Activated CD4-positive, alpha-beta T cell treated with anti-CD3 and anti-CD28 coated beads, Interleukin-2, amount 10 ng/mL, durations not matched to agents 7 days and 5 days (primary cell): ENCODE results near the gene PRMT3. TPM values are rescaled to one million over a fixed set of nuclear protein-coding genes. Genes with fewer than 3 reads are reported as not detected.

Experiments used
- CTCF ChIA-PET: fragments of 350-600 bp; sonication (Branson Sonifier 250); formaldehyde crosslinking; loops from one replicate; lab custom pipeline; 2021; ENCODE audit warnings: antibody characterized with exemption; lab: Charles Lee
- POLR2A ChIA-PET: fragments of 350-600 bp; sonication (Branson Sonifier 250); formaldehyde crosslinking; loops from one replicate; lab custom pipeline; 2021; ENCODE audit warnings: antibody characterized with exemption; lab: Charles Lee
- DNase-seq: peaks from one replicate; pipeline ENCODE4 v3.0.0-alpha.2; 2020
- H3K27ac Mint-ChIP-seq: one replicate; pipeline ENCODE4 v1.8.0; 2021; ENCODE audit warnings: mild to moderate bottlenecking, moderate library complexity, mixed read lengths
- H3K27me3 Mint-ChIP-seq: one replicate; pipeline ENCODE4 v1.8.0; 2021; ENCODE audit warnings: mixed read lengths
- H3K36me3 Mint-ChIP-seq: one replicate; pipeline ENCODE4 v1.8.0; 2021; ENCODE audit warnings: low read depth, mixed read lengths
- H3K4me1 Mint-ChIP-seq: one replicate; pipeline ENCODE4 v1.8.0; 2021; ENCODE audit warnings: mixed read lengths
- H3K4me3 Mint-ChIP-seq: one replicate; pipeline ENCODE4 v1.8.0; 2021; ENCODE audit warnings: mild to moderate bottlenecking, moderate library complexity, mixed read lengths
- H3K9me3 Mint-ChIP-seq: one replicate; pipeline ENCODE4 v1.8.0; 2021; ENCODE audit warnings: mixed read lengths
- total RNA-seq, 2 experiments: library from RNA; stranded (reverse); gene quantifications; one replicate each; pipeline ENCODE4 v1.2.3, GENCODE V29; 2021

PRMT3 gene
- total RNA-seq, 2 experiments from 2014 or later: 16.9 to 18.5 TPM

DNA sequence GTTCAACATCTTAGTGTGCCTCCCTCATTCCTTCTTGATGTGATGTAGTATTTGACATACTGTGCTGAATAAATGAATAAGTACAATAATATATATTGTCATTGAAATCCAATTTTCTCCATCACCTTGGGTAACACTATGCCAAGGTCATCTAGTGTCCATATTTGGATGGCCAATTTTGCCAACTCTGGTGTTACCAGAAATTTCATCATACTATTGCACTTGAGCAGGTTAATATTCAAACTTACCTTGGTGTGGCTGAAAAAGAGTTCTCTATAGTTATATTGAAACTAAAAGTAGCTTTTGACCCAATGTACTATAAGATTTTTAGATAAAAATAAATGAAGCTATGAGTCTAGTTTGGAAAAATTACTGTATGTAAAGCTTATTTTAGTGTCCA is 113.7 kb downstream of the PRMT3 start:
- Mint-ChIP-seq H3K4me1 (peaks cover 1% of the 10 kb centered on the region), H3K4me3 (no peak overlapping the region), H3K27me3 (no peaks in the 10 kb centered on the region), H3K27ac (no peak overlapping the region), H3K36me3 (peaks cover 16% of the 10 kb centered on the region), H3K9me3 (no peaks in the 10 kb centered on the region)
- no peak for DNase-seq
- POLR2A ChIA-PET: no interaction called here
- CTCF ChIA-PET: interaction anchor here (0.6 kb wide), 1 partner anchor 13 kb away, joined by 7 read pairs; no protein-coding TSS in a partner anchor

DNA sequence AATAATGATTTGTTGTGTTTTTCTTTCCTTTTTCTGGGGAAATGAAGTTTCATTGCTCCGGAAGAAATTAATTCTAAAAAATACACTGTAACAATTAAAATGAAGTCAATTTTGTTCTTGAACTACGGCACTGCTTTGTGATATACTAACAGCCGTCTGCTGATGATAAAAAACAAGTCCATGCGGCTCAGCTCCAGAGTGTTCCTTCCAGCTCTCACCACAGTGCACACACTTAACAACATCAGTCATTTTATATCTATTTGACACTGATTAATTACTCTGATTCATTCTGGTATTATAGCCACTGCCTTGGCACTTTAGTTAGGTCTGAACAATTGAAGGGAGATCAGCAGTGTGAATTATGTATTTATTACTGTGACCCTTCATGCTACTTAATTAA is 114.5 kb downstream of the PRMT3 start:
- H3K27ac Mint-ChIP-seq: no peak overlapping the region
- POLR2A ChIA-PET: no interaction called here
- CTCF ChIA-PET: no interaction called here
- no peak overlapping the region for H3K4me3 Mint-ChIP-seq
- H3K4me1 Mint-ChIP-seq: peaks cover 1% of the 10 kb centered on the region
- DNase-seq: no peak
- H3K36me3 Mint-ChIP-seq: peaks cover 15% of the 10 kb centered on the region
- no peaks in the 10 kb centered on the region for H3K27me3 Mint-ChIP-seq
- no peaks in the 10 kb centered on the region for H3K9me3 Mint-ChIP-seq

DNA sequence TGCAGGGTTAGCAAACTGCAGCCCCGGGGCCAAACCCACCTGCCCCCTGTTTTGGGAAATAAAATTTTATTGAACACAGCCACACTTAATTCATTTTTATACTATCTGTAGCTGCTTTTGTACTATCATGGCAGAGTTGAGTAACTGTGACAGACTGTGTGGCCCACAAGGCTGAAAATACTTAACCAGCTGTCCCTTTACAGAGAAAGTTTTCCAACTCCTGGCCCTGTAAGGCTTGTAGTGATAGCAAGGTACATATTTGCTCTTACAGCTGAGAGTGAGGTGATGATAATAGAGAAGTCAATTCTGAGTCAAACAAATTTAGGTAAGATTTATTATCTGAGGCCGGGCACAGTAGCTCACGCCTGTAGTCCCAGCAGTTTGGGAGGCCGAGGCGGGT is 124.5 kb downstream of the PRMT3 start:
- Mint-ChIP-seq H3K27me3 (no peaks in the 10 kb centered on the region), H3K9me3 (no peaks in the 10 kb centered on the region), H3K27ac (no peak overlapping the region), H3K36me3 (peaks cover 7% of the 10 kb centered on the region), H3K4me1 (no peaks in the 10 kb centered on the region), H3K4me3 (no peak overlapping the region)
- CTCF ChIA-PET: interaction anchor here (1.3 kb wide), 1 partner anchor 13 kb away, joined by 3 read pairs; no protein-coding TSS in a partner anchor
- POLR2A ChIA-PET: no interaction called here
- no peak for DNase-seq

DNA sequence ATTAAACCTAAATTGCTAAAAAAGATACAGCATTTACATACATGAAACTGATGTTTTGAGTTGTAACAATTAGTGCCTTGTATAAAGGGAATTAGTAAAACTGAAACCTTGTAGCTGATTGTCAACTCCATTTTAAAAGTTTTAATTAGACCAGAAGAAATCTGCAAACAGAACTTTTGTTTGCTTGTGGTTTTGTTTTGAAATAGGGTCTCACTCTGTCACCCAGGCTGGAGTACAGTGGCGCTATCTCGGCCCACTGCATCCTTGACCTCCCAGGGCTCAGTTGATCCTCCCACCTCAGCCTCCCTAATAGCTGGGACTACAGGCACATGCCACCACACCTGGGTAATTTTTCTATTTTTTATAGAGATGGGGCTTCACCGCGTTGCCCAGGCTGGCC is 125.4 kb downstream of the PRMT3 start:
- ChIA-PET POLR2A (no interaction called here), CTCF (no interaction called here)
- Mint-ChIP-seq H3K27ac (no peak overlapping the region), H3K4me3 (no peak overlapping the region), H3K9me3 (no peaks in the 10 kb centered on the region), H3K4me1 (no peaks in the 10 kb centered on the region), H3K27me3 (no peaks in the 10 kb centered on the region), H3K36me3 (peaks cover 4% of the 10 kb centered on the region)
- no peak for DNase-seq

DNA sequence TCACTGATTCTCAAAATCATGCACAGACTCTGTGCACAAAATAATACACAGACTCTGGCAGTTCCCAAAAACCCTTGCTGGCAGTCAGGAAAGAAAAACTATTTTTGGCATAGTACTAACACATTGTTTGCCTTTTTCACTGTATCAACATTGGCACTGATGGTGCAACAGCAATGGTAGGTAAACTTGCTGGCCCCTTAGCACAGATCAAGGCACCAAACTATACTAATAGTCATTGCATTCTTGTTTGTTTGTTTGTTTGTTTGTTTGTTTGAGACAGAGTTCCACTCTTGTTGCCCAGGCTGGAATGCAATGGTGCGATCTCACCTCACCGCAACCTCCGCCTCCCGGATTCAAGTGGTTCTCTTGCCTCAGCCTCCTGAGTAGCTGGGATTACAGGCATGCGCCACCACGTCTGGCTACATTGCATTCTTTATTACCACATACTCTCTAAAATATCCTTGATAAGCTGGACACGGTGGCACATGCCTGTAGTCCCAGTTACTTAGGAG is 130.9 kb downstream of the PRMT3 start:
- Mint-ChIP-seq H3K27ac (no peak overlapping the region), H3K4me3 (no peak overlapping the region), H3K4me1 (no peaks in the 10 kb centered on the region), H3K27me3 (peaks cover 6% of the 10 kb centered on the region), H3K36me3 (no peaks in the 10 kb centered on the region), H3K9me3 (no peaks in the 10 kb centered on the region)
- CTCF ChIA-PET: interaction anchor here (1.2 kb wide), 1 partner anchor 14 kb away, joined by 4 read pairs; no protein-coding TSS in a partner anchor
- POLR2A ChIA-PET: no interaction called here
- no peak for DNase-seq

DNA sequence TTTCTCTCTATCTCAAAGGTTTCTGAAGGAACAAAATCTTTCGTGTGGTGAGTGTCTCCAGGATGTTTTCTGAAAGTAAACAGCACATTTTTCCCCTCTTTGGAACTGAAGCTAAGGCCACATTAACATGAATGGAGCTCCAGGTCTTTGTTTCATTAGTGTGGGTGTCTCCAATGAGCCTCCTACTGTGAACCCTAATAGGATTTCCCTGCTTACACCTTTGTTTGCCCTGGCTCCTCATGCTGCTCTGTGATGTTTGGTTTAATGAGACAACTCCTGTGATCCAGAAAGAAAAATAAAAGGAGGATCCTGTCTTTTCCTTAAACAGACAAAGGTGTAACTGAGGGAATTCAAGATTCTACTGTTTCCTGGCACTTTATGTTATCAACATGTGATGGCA is 135.0 kb downstream of the PRMT3 start:
- CTCF ChIA-PET: no interaction called here
- H3K4me3 Mint-ChIP-seq: no peak overlapping the region
- POLR2A ChIA-PET: no interaction called here
- no peaks in the 10 kb centered on the region for H3K9me3 Mint-ChIP-seq
- no peaks in the 10 kb centered on the region for H3K36me3 Mint-ChIP-seq
- H3K27ac Mint-ChIP-seq: no peak overlapping the region
- peaks cover 6% of the 10 kb centered on the region for H3K27me3 Mint-ChIP-seq
- no peaks in the 10 kb centered on the region for H3K4me1 Mint-ChIP-seq
- DNase-seq: no peak

DNA sequence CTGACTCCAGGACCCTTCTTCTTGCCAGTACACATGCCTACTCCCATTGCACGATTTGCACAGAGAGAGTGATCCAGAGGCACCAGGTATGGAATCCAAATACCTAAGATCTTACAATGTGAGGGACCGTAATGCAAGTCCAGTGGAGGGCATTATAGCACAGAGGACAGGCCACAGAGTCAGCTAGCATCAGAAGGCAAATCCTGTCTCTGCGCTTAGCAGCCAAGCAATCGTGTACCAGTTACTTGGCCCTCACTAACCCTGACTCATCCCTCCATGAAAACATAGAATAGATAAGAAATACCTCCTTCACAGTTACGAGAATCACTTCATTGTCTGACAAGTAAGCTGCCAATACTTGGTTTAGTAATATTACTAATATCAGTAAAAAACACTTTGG is 142.2 kb downstream of the PRMT3 start:
- no peak overlapping the region for H3K4me3 Mint-ChIP-seq
- H3K36me3 Mint-ChIP-seq: no peaks in the 10 kb centered on the region
- H3K27ac Mint-ChIP-seq: no peak overlapping the region
- H3K9me3 Mint-ChIP-seq: no peaks in the 10 kb centered on the region
- DNase-seq: no peak
- CTCF ChIA-PET: no interaction called here
- peaks cover 8% of the 10 kb centered on the region for H3K27me3 Mint-ChIP-seq
- POLR2A ChIA-PET: no interaction called here
- no peaks in the 10 kb centered on the region for H3K4me1 Mint-ChIP-seq

DNA sequence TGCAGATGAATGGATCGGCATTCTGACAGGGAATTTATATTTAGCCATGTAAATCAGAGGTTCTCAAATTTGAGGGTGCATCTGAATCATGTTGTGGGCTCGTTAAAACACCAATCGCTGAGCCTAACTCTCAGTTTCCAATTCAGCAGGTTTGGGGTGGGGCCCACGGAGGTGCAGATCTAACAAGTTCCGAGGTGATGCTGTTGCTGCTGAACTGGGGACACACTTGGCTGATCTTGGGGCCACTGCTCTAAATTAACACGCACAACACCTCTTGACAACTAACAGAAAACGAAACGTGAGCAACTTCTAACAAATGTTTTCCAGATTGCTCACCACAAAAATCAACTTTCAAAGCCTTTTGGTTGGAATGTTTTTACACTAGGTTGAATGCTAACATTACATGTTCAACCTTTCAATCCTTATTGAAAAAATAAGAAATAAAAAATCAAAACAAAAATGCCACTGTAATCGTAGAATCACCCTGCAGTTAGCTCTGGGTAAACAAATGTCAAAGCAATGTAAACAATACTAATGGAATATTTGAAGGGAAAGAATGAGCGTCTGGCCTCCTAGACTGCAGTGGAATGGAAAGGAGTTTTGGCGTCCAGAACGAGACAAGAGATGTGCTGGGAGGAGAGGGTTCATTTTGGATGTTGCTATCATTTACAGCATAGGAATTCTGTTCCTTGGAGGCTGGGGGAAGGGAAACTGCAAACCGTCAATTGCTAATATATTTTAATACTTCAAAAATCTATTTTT is 143.6 kb downstream of the PRMT3 start:
- H3K4me1 Mint-ChIP-seq: no peaks in the 10 kb centered on the region

DNA sequence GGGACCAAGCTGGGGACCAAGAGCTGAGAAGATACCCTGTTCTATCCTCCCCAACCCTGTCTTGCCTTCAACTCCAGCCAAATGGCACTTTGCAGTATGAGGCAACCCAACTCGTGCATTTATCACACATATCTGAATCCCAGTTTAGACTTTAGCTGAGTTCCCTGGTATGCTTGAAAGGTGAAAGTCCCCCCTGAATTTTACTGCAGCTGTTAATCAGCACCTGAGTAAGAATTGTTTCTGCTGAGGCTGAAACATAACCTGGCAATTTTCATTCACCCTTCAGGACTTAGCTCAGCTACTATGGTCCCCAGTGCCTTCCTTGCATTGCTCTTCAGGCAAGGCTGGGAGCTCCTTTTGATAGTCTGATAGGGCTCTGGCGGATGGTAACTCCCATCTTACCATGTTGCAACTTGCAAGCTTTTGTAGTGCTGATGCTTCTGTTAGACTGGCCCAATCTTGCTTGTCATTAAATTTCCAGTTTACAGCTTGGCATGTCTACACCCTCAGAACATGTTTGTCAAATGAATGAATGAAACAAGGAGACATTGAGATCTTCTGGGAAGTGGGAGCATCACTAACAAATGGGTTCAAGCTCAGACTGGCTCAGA is 147.9 kb downstream of the PRMT3 start:
- Mint-ChIP-seq H3K4me3 (no peak overlapping the region), H3K9me3 (peaks cover 3% of the 10 kb centered on the region), H3K36me3 (no peaks in the 10 kb centered on the region), H3K27me3 (peaks cover 17% of the 10 kb centered on the region), H3K27ac (no peak overlapping the region), H3K4me1 (no peaks in the 10 kb centered on the region)
- POLR2A ChIA-PET: no interaction called here
- DNase-seq: no peak
- CTCF ChIA-PET: no interaction called here

More for the DNA sequence above, 143.6 kb downstream of the PRMT3 start:
- no peak overlapping the region for H3K4me3 Mint-ChIP-seq
- H3K27me3 Mint-ChIP-seq: peaks cover 9% of the 10 kb centered on the region
- ChIA-PET POLR2A (no interaction called here), CTCF (no interaction called here)
- no peak for DNase-seq
- no peaks in the 10 kb centered on the region for H3K9me3 Mint-ChIP-seq
- no peak overlapping the region for H3K27ac Mint-ChIP-seq
- H3K36me3 Mint-ChIP-seq: no peaks in the 10 kb centered on the region

DNA sequence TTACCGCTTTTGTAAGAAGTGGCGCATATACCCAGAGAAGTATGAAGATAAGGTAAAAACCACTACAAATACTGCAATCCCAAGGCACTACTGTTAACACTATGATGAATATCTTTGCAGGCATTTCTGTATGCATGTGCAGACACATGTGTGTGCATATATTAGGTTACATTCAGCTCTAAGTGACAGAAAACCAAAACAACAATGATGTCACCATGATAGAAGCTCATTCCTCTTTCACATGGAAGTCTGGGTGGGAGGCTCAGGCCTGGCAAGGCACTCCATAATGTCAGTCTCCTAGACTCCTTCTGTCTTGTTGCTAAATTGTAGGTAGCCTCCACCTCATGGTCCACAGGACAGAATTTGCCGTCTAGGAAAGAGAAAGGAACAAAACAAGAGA is 148.8 kb downstream of the PRMT3 start:
- CTCF ChIA-PET: no interaction called here
- no peaks in the 10 kb centered on the region for H3K36me3 Mint-ChIP-seq
- no peak overlapping the region for H3K27ac Mint-ChIP-seq
- H3K4me3 Mint-ChIP-seq: no peak overlapping the region
- peaks cover 3% of the 10 kb centered on the region for H3K9me3 Mint-ChIP-seq
- POLR2A ChIA-PET: no interaction called here
- H3K27me3 Mint-ChIP-seq: peaks cover 10% of the 10 kb centered on the region
- no peaks in the 10 kb centered on the region for H3K4me1 Mint-ChIP-seq
- DNase-seq: no peak

DNA sequence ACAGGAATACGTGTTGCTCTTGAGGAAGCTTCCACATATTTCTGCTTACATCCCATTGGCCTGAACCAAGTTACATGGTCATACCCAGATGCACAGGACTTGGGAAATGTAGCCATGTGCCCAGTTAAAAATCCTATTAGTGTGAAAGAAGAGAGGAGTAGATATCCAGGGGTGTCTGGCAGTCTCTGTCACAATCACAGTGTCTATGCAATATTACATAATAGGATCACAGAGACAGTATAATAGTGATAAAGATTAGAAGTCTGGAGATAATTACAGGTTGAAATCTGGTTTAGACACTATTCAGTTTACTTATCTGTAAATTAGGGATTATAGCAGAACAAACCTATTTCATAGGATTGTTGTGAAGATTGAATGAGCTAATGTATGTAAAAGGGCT is 149.3 kb downstream of the PRMT3 start:
- CTCF ChIA-PET: no interaction called here

DNA sequence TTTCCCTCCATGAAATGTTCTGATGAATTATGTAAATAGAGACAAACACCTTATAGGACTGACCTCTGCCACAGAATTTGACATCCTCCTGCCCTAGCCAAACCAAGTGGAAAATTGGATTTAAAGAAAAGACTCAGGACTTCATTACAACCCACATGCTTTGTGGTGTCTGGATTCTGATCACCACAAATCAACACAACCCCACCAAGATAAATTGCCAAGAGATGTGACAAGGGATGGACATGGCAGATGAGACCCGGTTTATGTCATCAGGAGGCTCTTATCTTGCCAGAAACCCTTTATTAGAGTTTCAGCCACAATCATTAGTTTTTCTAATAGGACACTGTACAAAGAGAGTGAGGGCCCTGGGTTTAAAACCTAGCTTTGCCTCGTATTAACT is 154.0 kb downstream of the PRMT3 start:
- no peaks in the 10 kb centered on the region for H3K36me3 Mint-ChIP-seq
- no peak overlapping the region for H3K27ac Mint-ChIP-seq
- H3K9me3 Mint-ChIP-seq: peaks cover 3% of the 10 kb centered on the region
- H3K4me3 Mint-ChIP-seq: no peak overlapping the region
- ChIA-PET CTCF (no interaction called here), POLR2A (no interaction called here)
- peaks cover 5% of the 10 kb centered on the region for H3K27me3 Mint-ChIP-seq
- DNase-seq: no peak
- H3K4me1 Mint-ChIP-seq: no peaks in the 10 kb centered on the region

More for the DNA sequence above, 149.3 kb downstream of the PRMT3 start:
- Mint-ChIP-seq H3K36me3 (no peaks in the 10 kb centered on the region), H3K4me3 (no peak overlapping the region), H3K9me3 (peaks cover 3% of the 10 kb centered on the region), H3K4me1 (no peaks in the 10 kb centered on the region), H3K27ac (no peak overlapping the region), H3K27me3 (peaks cover 10% of the 10 kb centered on the region)
- POLR2A ChIA-PET: no interaction called here
- DNase-seq: no peak

DNA sequence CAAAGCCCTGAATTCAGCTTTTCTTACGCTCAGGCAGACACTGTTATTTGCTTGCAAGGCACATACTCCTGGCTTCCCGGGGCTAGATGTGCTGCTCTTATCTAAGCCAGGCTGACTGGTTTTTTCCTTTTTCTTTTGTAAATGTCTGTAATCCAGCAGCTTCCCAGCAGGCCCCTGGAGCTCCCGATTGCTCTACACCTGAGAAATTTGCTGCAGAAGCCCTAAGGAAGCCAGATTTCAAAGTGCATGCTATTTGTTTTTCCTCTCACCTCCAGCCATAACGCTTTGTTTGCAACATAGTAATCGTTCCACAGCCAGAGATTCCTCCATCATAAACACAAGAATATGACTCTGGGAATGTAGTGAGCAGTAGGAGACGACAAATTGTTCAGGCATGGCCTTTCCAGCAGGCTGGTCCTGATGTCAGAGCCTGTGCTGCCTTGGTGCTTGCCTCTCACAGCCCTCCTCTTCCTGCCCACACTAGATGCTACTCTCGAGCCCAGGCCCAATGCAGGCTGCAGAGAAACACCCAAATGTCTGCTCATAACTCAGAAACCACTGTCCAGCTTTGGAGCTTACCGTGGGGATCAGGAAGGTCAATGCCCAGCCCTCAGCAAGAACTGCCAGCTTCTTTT is 157.2 kb downstream of the PRMT3 start:
- ChIA-PET POLR2A (no interaction called here), CTCF (interaction anchor here (0.8 kb wide), 1 partner anchor 148 kb away, joined by 3 read pairs; no protein-coding TSS in a partner anchor)
- Mint-ChIP-seq H3K4me3 (no peak overlapping the region), H3K27me3 (peaks cover 3% of the 10 kb centered on the region), H3K27ac (no peak overlapping the region), H3K4me1 (no peaks in the 10 kb centered on the region), H3K36me3 (no peaks in the 10 kb centered on the region), H3K9me3 (no peaks in the 10 kb centered on the region)
- DNase-seq: no peak
